A549 (cell line): ENCODE results near the gene RPL13A.

Experiments used
- CTCF ChIP-seq: fragments of >200 bp; sonication (Bioruptor Twin); formaldehyde crosslinking; IDR thresholded peaks from 3 replicates; pipeline ENCODE4 v1.5.1; 2016
- HOXB5 ChIP-seq: fragments of 250-450 bp; sonication (Bioruptor Pico); IDR thresholded peaks from 2 replicates; pipeline ENCODE4 v1.5.0; 2020; ENCODE audit warnings: mild to moderate bottlenecking, moderate library complexity
- KDM1A ChIP-seq: fragments of 200-600 bp; sonication (generic); IDR thresholded peaks from 2 replicates; pipeline ENCODE4 v1.6.1; 2016; ENCODE audit warnings: low read depth, mild to moderate bottlenecking
- NFE2L2 ChIP-seq: fragments of 150-350 bp; conservative IDR thresholded peaks from 2 replicates; pipeline ENCODE4 v1.6.1; 2014; ENCODE audit warnings: low read length
- RFX5 ChIP-seq: fragments of 450-650 bp; IDR thresholded peaks from 2 replicates; pipeline ENCODE4 v1.7.1; 2014; ENCODE audit warnings: antibody characterized with exemption, mild to moderate bottlenecking, moderate library complexity

GRCh38 chr19:49515767-49516166, 28.4 kb downstream of the RPL13A start:
- TF ChIP-seq CTCF (no peak), HOXB5 (no peak), NFE2L2 (no peak), KDM1A (no peak), RFX5 (no peak)
